ENCODE measurements around the gene CDK6.

Gene CDK6

GRCh38 chr7:92634205-92634604, 202.2 kb downstream of the CDK6 start:
- H3K9me3 ChIP-seq (ENCODE audit: control extremely low read depth in 1 of 5, control insufficient read depth in 4 of 5, insufficient read depth in 2 of 5, low read depth in 1 of 5, low read length in 4 of 5), result peaks cover 0 to 4% (median 0%) of the 10 kb centered on the region in 5 experiments
- peak in 2 of 3 donors; percentile 84 to 91 for DNase-seq
- peaks cover 0 to 34% (median 6%) of the 10 kb centered on the region in 4 experiments for H3K36me3 ChIP-seq (ENCODE audit: control insufficient read depth in 4 of 4, insufficient read depth in 4 of 4, low read length in 3 of 4)
- no peaks in the 10 kb centered on the region for H3K27me3 ChIP-seq (replicated peaks in 2 of 5; ENCODE audit: control insufficient read depth in 4 of 5, insufficient read depth in 5 of 5, low read length in 4 of 5)
- CTCF ChIA-PET, result interaction anchor here (0.8 to 5.0 kb wide), 7 partner anchors 9 to 56 kb away, joined by 3 to 26 read pairs (median 5); no protein-coding TSS in a partner anchor
- POLR2A ChIA-PET, result interaction anchor here (0.9 to 1.4 kb wide), 3 partner anchors 8 to 198 kb away, joined by 3 read pairs; no protein-coding TSS in a partner anchor
- peak overlapping the region; percentile 74 to 90 for H3K27ac ChIP-seq (ENCODE audit: insufficient read depth in 1 of 2, low read depth in 1 of 2, low read length in 2 of 2, poor library complexity in 1 of 2, severe bottlenecking in 2 of 2)
- no CpG with 5 or more reads among the region's 1 CpG for WGBS (ENCODE audit: insufficient coverage)
- peaks cover 58 to 87% (median 76%) of the 10 kb centered on the region in 4 experiments for H3K4me1 ChIP-seq (ENCODE audit: control extremely low read depth in 1 of 4, control insufficient read depth in 4 of 4, insufficient read depth in 4 of 4, low read length in 3 of 4)
- H3K4me3 ChIP-seq (ENCODE audit: control insufficient read depth in 1 of 7, extremely low read depth in 1 of 7, insufficient read depth in 4 of 7, low read depth in 2 of 7, low read length in 6 of 7), result no peak overlapping the region

GRCh38 chr7:92633211-92633906, 203.0 kb downstream of the CDK6 start:
- peak overlapping the region in 2 of 7 experiments; percentile 16 to 30 for H3K4me3 ChIP-seq (ENCODE audit: control insufficient read depth in 1 of 7, extremely low read depth in 1 of 7, insufficient read depth in 4 of 7, low read depth in 2 of 7, low read length in 6 of 7)

GRCh38 chr7:92632791-92633190, 203.6 kb downstream of the CDK6 start:
- peaks cover 0 to 16% (median 0%) of the 10 kb centered on the region in 5 experiments for H3K9me3 ChIP-seq (ENCODE audit: control extremely low read depth in 1 of 5, control insufficient read depth in 4 of 5, insufficient read depth in 2 of 5, low read depth in 1 of 5, low read length in 4 of 5)
- CTCF ChIA-PET, result interaction anchor here (0.7 to 5.0 kb wide), 9 partner anchors 9 to 596 kb away, joined by 3 to 26 read pairs (median 5); no protein-coding TSS in a partner anchor
- H3K4me3 ChIP-seq (ENCODE audit: control insufficient read depth in 1 of 7, extremely low read depth in 1 of 7, insufficient read depth in 4 of 7, low read depth in 2 of 7, low read length in 6 of 7), result peak overlapping the region in 1 of 7 experiments; percentile 16
- DNase-seq, result no peak
- H3K4me1 ChIP-seq (ENCODE audit: control extremely low read depth in 1 of 4, control insufficient read depth in 4 of 4, insufficient read depth in 4 of 4, low read length in 3 of 4), result peaks cover 49 to 73% (median 63%) of the 10 kb centered on the region in 4 experiments
- H3K27ac ChIP-seq (ENCODE audit: insufficient read depth in 1 of 2, low read depth in 1 of 2, low read length in 2 of 2, poor library complexity in 1 of 2, severe bottlenecking in 2 of 2), result peak overlapping the region; percentile 74 to 90
- peaks cover 11 to 41% (median 15%) of the 10 kb centered on the region in 4 experiments for H3K36me3 ChIP-seq (ENCODE audit: control insufficient read depth in 4 of 4, insufficient read depth in 4 of 4, low read length in 3 of 4)
- POLR2A ChIA-PET, result interaction anchor here (0.6 to 1.4 kb wide), 3 partner anchors 58 to 199 kb away, joined by 3 to 4 read pairs (median 3); no protein-coding TSS in a partner anchor
- WGBS (ENCODE audit: insufficient coverage), result no CpG with 5 or more reads among the region's 1 CpG
- no peaks in the 10 kb centered on the region for H3K27me3 ChIP-seq (replicated peaks in 2 of 5; ENCODE audit: control insufficient read depth in 4 of 5, insufficient read depth in 5 of 5, low read length in 4 of 5)

More at GRCh38 chr7:92633211-92633906, 203.0 kb downstream of the CDK6 start:
- POLR2A ChIA-PET, result interaction anchor here (0.6 to 1.4 kb wide), 5 partner anchors 9 to 198 kb away, joined by 3 to 4 read pairs (median 3); no protein-coding TSS in a partner anchor
- CTCF ChIA-PET, result interaction anchor here (0.6 to 5.0 kb wide), 12 partner anchors 9 to 595 kb away, joined by 3 to 26 read pairs (median 4); no protein-coding TSS in a partner anchor
- no CpG with 5 or more reads among the region's 2 CpGs for WGBS (ENCODE audit: insufficient coverage)
- Histone ChIP-seq H3K4me1 (ENCODE audit: control extremely low read depth in 1 of 4, control insufficient read depth in 4 of 4, insufficient read depth in 4 of 4, low read length in 3 of 4) (peaks cover 51 to 79% (median 68%) of the 10 kb centered on the region in 4 experiments), H3K27me3 (replicated peaks in 2 of 5; ENCODE audit: control insufficient read depth in 4 of 5, insufficient read depth in 5 of 5, low read length in 4 of 5) (no peaks in the 10 kb centered on the region), H3K27ac (ENCODE audit: insufficient read depth in 1 of 2, low read depth in 1 of 2, low read length in 2 of 2, poor library complexity in 1 of 2, severe bottlenecking in 2 of 2) (peak overlapping the region; percentile 74 to 90), H3K36me3 (ENCODE audit: control insufficient read depth in 4 of 4, insufficient read depth in 4 of 4, low read length in 3 of 4) (peaks cover 7 to 38% (median 13%) of the 10 kb centered on the region in 4 experiments), H3K9me3 (ENCODE audit: control extremely low read depth in 1 of 5, control insufficient read depth in 4 of 5, insufficient read depth in 2 of 5, low read depth in 1 of 5, low read length in 4 of 5) (peaks cover 0 to 11% (median 0%) of the 10 kb centered on the region in 5 experiments)
- DNase-seq, result peak; percentile 92 to 99 (median 98)

GRCh38 chr7:92631850-92632487, 204.4 kb downstream of the CDK6 start:
- no peaks in the 10 kb centered on the region for H3K27me3 ChIP-seq (replicated peaks in 2 of 5; ENCODE audit: control insufficient read depth in 4 of 5, insufficient read depth in 5 of 5, low read length in 4 of 5)
- peaks cover 40 to 70% (median 60%) of the 10 kb centered on the region in 4 experiments for H3K4me1 ChIP-seq (ENCODE audit: control extremely low read depth in 1 of 4, control insufficient read depth in 4 of 4, insufficient read depth in 4 of 4, low read length in 3 of 4)
- WGBS (ENCODE audit: insufficient coverage), result no CpG with 5 or more reads among the region's 2 CpGs
- H3K36me3 ChIP-seq (ENCODE audit: control insufficient read depth in 4 of 4, insufficient read depth in 4 of 4, low read length in 3 of 4), result peaks cover 15 to 46% (median 21%) of the 10 kb centered on the region in 4 experiments
- CTCF ChIA-PET, result interaction anchor here (0.7 to 5.0 kb wide), 8 partner anchors 11 to 597 kb away, joined by 3 to 26 read pairs (median 4); no protein-coding TSS in a partner anchor
- H3K9me3 ChIP-seq (ENCODE audit: control extremely low read depth in 1 of 5, control insufficient read depth in 4 of 5, insufficient read depth in 2 of 5, low read depth in 1 of 5, low read length in 4 of 5), result peaks cover 0 to 20% (median 0%) of the 10 kb centered on the region in 5 experiments
- POLR2A ChIA-PET, result interaction anchor here (0.7 kb wide), 1 partner anchor 58 kb away, joined by 3 read pairs; no protein-coding TSS in a partner anchor
- H3K27ac ChIP-seq (ENCODE audit: insufficient read depth in 1 of 2, low read depth in 1 of 2, low read length in 2 of 2, poor library complexity in 1 of 2, severe bottlenecking in 2 of 2), result peak overlapping the region in 1 of 2 experiments; percentile 71
- DNase-seq, result no peak
- H3K4me3 ChIP-seq (ENCODE audit: control insufficient read depth in 1 of 7, extremely low read depth in 1 of 7, insufficient read depth in 4 of 7, low read depth in 2 of 7, low read length in 6 of 7), result peak overlapping the region in 1 of 7 experiments; percentile 14

- WGBS (ENCODE audit: insufficient coverage), result 72% methylated on average over 3 of the region's 5 CpGs
- peak; percentile 40 to 92 (median 91) for DNase-seq
- Histone ChIP-seq H3K27me3 (replicated peaks in 2 of 5; ENCODE audit: control insufficient read depth in 4 of 5, insufficient read depth in 5 of 5, low read length in 4 of 5) (no peaks in the 10 kb centered on the region), H3K4me1 (ENCODE audit: control extremely low read depth in 1 of 4, control insufficient read depth in 4 of 4, insufficient read depth in 4 of 4, low read length in 3 of 4) (peaks cover 38 to 69% (median 57%) of the 10 kb centered on the region in 4 experiments), H3K9me3 (ENCODE audit: control extremely low read depth in 1 of 5, control insufficient read depth in 4 of 5, insufficient read depth in 2 of 5, low read depth in 1 of 5, low read length in 4 of 5) (peaks cover 0 to 20% (median 0%) of the 10 kb centered on the region in 5 experiments), H3K4me3 (ENCODE audit: control insufficient read depth in 1 of 7, extremely low read depth in 1 of 7, insufficient read depth in 4 of 7, low read depth in 2 of 7, low read length in 6 of 7) (peak overlapping the region in 2 of 7 experiments; percentile 4 to 24), H3K27ac (ENCODE audit: insufficient read depth in 1 of 2, low read depth in 1 of 2, low read length in 2 of 2, poor library complexity in 1 of 2, severe bottlenecking in 2 of 2) (peak overlapping the region; percentile 41 to 71), H3K36me3 (ENCODE audit: control insufficient read depth in 4 of 4, insufficient read depth in 4 of 4, low read length in 3 of 4) (peaks cover 15 to 49% (median 23%) of the 10 kb centered on the region in 4 experiments)
- ChIA-PET CTCF (interaction anchor here (0.7 to 5.0 kb wide), 9 partner anchors 10 to 201 kb away, joined by 3 to 26 read pairs (median 4); no protein-coding TSS in a partner anchor), POLR2A (no interaction called here)
Observed at GRCh38 chr7:92631067-92631849, 205.1 kb downstream of the CDK6 start.

GRCh38 chr7:92629779-92630178, 206.6 kb downstream of the CDK6 start:
- H3K36me3 ChIP-seq (ENCODE audit: control insufficient read depth in 4 of 4, insufficient read depth in 4 of 4, low read length in 3 of 4), result peaks cover 15 to 49% (median 23%) of the 10 kb centered on the region in 4 experiments
- DNase-seq, result no peak
- peaks cover 31 to 69% (median 50%) of the 10 kb centered on the region in 4 experiments for H3K4me1 ChIP-seq (ENCODE audit: control extremely low read depth in 1 of 4, control insufficient read depth in 4 of 4, insufficient read depth in 4 of 4, low read length in 3 of 4)
- no peaks in the 10 kb centered on the region for H3K27me3 ChIP-seq (replicated peaks in 2 of 5; ENCODE audit: control insufficient read depth in 4 of 5, insufficient read depth in 5 of 5, low read length in 4 of 5)
- WGBS (ENCODE audit: insufficient coverage), result no CpG with 5 or more reads among the region's 2 CpGs
- ChIA-PET POLR2A (no interaction called here), CTCF (interaction anchor here (1.1 to 4.5 kb wide), 5 partner anchors 14 to 206 kb away, joined by 3 to 22 read pairs (median 3); partner anchors contain the start of gene CDK6)
- no peak overlapping the region for H3K4me3 ChIP-seq (ENCODE audit: control insufficient read depth in 1 of 7, extremely low read depth in 1 of 7, insufficient read depth in 4 of 7, low read depth in 2 of 7, low read length in 6 of 7)
- no peak overlapping the region for H3K27ac ChIP-seq (ENCODE audit: insufficient read depth in 1 of 2, low read depth in 1 of 2, low read length in 2 of 2, poor library complexity in 1 of 2, severe bottlenecking in 2 of 2)
- peaks cover 0 to 20% (median 0%) of the 10 kb centered on the region in 5 experiments for H3K9me3 ChIP-seq (ENCODE audit: control extremely low read depth in 1 of 5, control insufficient read depth in 4 of 5, insufficient read depth in 2 of 5, low read depth in 1 of 5, low read length in 4 of 5)

Measured in common myeloid progenitor, CD34-positive (primary cell).